GM12892 (cell line): Measurements from ENCODE around the gene SLAMF9.

Source experiments
- POLR2A ChIP-seq: IDR thresholded peaks from 2 replicates; pipeline ENCODE4 v1.6.1; 2011; ENCODE audit warnings: low read depth, low read length, control low read depth
- POLR2AphosphoS5 ChIP-seq: IDR thresholded peaks from 2 replicates; pipeline ENCODE4 v1.6.1; 2011; ENCODE audit warnings: low read depth, low read length, control low read depth
- TAF1 ChIP-seq: IDR thresholded peaks from 2 replicates; pipeline ENCODE4 v1.6.1; 2011; ENCODE audit warnings: low read depth, mild to moderate bottlenecking, control low read depth, low read length, borderline replicate concordance

GRCh38 chr1:159938905-159939677 is 14.9 kb downstream of the SLAMF9 start:
- TF ChIP-seq POLR2A (no peak), POLR2AphosphoS5 (no peak), TAF1 (no peak)
